Suprapubic skin (tissue), 4 donors: ENCODE measurements around the gene PLAGL2. TPM values are rescaled to one million over a fixed set of nuclear protein-coding genes. Genes with fewer than 3 reads are reported as not detected.

Experiments
- DNase-seq, 2 donors: peaks; one replicate each; pipeline ENCODE4 v3.0.0-alpha.2; 2019; ENCODE audit warnings: low spot score in 2 of 2
- H3K27ac ChIP-seq: fragments of 200-600 bp; sonication (generic); one replicate; pipeline ENCODE4 v1.5.1; 2019
- H3K27me3 ChIP-seq: fragments of 200-600 bp; sonication (generic); one replicate; pipeline ENCODE4 v1.5.1; 2019
- H3K36me3 ChIP-seq: fragments of 200-600 bp; sonication (generic); one replicate; pipeline ENCODE4 v1.5.1; 2019
- H3K4me1 ChIP-seq: fragments of 200-600 bp; sonication (generic); one replicate; pipeline ENCODE4 v1.5.1; 2019
- H3K4me3 ChIP-seq: fragments of 200-600 bp; sonication (generic); one replicate; pipeline ENCODE4 v1.5.1; 2019; ENCODE audit warnings: mild to moderate bottlenecking
- H3K9me3 ChIP-seq: fragments of 200-600 bp; sonication (generic); one replicate; pipeline ENCODE4 v1.5.1; 2019
- EP300 ChIP-seq: sonication (generic); formaldehyde crosslinking; IDR thresholded peaks from one replicate; pipeline ENCODE4 v1.6.1; 2017; ENCODE audit warnings: antibody characterized with exemption
- POLR2A ChIP-seq, 2 donors: fragments of 450-650 bp; IDR thresholded peaks; one replicate each; pipeline ENCODE4 v1.6.1; 2017; ENCODE audit warnings: antibody characterized with exemption in 2 of 2, mild to moderate bottlenecking in 2 of 2, moderate library complexity in 2 of 2
- POLR2AphosphoS5 ChIP-seq, 3 donors: sonication (generic); formaldehyde crosslinking; IDR thresholded peaks; one replicate each; pipeline ENCODE4 v1.6.1; 2017; ENCODE audit warnings: antibody characterized with exemption in 3 of 3
- WGBS: methylation state at CpG from one replicate; pipeline ENCODE4 v1.1.5; 2018; 5-methylcytosine and 5-hydroxymethylcytosine counted together
- total RNA-seq, 4 donors: library from RNA; depleted of rRNA; stranded (reverse); fragments of >200 nt; gene quantifications; one replicate each; pipeline ENCODE4 v1.1.0, GENCODE V29; 2016
- TF ChIP-seq, protein P1 (sequence below), 2 donors: fragments of 200-600 bp in 1 of 2; fragments of 450-650 bp in 1 of 2; sonication (generic) in 1 of 2; IDR thresholded peaks; one replicate each; pipeline ENCODE4 v1.5.1; 2016 to 2019; ENCODE audit warnings: antibody characterized with exemption in 2 of 2, mild to moderate bottlenecking in 1 of 2, moderate library complexity in 1 of 2

Gene PLAGL2
- total RNA-seq, 4 donors from 2014 or later, result 13.0 to 28.8 (median 20.4) TPM

- peaks cover 90% of the 10 kb centered on the region for H3K36me3 ChIP-seq
- TF ChIP-seq, protein P1, sequence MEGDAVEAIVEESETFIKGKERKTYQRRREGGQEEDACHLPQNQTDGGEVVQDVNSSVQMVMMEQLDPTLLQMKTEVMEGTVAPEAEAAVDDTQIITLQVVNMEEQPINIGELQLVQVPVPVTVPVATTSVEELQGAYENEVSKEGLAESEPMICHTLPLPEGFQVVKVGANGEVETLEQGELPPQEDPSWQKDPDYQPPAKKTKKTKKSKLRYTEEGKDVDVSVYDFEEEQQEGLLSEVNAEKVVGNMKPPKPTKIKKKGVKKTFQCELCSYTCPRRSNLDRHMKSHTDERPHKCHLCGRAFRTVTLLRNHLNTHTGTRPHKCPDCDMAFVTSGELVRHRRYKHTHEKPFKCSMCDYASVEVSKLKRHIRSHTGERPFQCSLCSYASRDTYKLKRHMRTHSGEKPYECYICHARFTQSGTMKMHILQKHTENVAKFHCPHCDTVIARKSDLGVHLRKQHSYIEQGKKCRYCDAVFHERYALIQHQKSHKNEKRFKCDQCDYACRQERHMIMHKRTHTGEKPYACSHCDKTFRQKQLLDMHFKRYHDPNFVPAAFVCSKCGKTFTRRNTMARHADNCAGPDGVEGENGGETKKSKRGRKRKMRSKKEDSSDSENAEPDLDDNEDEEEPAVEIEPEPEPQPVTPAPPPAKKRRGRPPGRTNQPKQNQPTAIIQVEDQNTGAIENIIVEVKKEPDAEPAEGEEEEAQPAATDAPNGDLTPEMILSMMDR (IDR thresholded peaks at IDR 0.05), result no peak
- TF ChIP-seq POLR2AphosphoS5 (IDR thresholded peaks at IDR 0.05) (no peak), POLR2A (IDR thresholded peaks at IDR 0.05) (no peak), EP300 (no peak)
- 87% methylated on average over 10 of the region's 10 CpGs for WGBS
These were observed 57.2 kb downstream of the PLAGL2 start for GRCh38 chr20:32150291-32150848.

DNA sequence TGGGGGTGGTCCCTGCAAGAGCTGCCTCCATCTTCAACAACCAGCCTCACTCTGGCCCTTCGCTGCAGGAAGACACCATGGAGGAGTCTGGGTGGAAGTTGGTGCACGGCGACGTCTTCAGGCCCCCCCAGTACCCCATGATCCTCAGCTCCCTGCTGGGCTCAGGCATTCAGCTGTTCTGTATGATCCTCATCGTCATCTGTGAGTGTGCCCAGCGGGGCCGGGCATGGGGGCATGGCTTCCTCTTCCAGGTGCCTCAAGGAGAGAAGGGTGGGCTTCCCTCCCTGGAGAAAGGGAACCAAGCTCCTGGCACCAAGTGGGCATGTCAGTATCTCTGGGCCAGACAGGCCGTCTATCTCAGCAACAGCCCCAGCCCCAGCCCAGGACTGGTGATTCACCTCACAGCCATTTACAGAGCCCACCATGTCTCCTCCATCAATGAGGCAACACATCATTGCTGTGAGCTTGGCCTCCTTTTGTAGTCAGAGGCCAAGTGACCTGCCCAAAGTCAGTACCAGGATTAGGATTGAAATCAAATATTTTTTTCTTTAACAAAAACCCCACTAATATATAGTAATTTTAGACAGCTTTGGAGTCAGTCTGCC, 57.9 kb downstream of the PLAGL2 start:
- Histone ChIP-seq H3K4me3 (no peak overlapping the region), H3K36me3 (peaks cover 97% of the 10 kb centered on the region), H3K27ac (no peak overlapping the region), H3K27me3 (no peaks in the 10 kb centered on the region), H3K9me3 (no peaks in the 10 kb centered on the region), H3K4me1 (peaks cover 2% of the 10 kb centered on the region)
- 83% methylated on average over 2 of the region's 8 CpGs for WGBS
- no peak for TF ChIP-seq POLR2AphosphoS5 (IDR thresholded peaks at IDR 0.05)
- no peak for TF ChIP-seq POLR2A (IDR thresholded peaks at IDR 0.05)
- no peak for TF ChIP-seq EP300
- TF ChIP-seq, protein P1 (IDR thresholded peaks at IDR 0.05), result no peak
- no peak for DNase-seq

More at GRCh38 chr20:32150291-32150848, 57.2 kb downstream of the PLAGL2 start:
- H3K4me1 ChIP-seq, result peaks cover 9% of the 10 kb centered on the region
- no peaks in the 10 kb centered on the region for H3K27me3 ChIP-seq
- H3K27ac ChIP-seq, result no peak overlapping the region
- no peaks in the 10 kb centered on the region for H3K9me3 ChIP-seq
- no peak overlapping the region for H3K4me3 ChIP-seq
- DNase-seq, result no peak

DNA sequence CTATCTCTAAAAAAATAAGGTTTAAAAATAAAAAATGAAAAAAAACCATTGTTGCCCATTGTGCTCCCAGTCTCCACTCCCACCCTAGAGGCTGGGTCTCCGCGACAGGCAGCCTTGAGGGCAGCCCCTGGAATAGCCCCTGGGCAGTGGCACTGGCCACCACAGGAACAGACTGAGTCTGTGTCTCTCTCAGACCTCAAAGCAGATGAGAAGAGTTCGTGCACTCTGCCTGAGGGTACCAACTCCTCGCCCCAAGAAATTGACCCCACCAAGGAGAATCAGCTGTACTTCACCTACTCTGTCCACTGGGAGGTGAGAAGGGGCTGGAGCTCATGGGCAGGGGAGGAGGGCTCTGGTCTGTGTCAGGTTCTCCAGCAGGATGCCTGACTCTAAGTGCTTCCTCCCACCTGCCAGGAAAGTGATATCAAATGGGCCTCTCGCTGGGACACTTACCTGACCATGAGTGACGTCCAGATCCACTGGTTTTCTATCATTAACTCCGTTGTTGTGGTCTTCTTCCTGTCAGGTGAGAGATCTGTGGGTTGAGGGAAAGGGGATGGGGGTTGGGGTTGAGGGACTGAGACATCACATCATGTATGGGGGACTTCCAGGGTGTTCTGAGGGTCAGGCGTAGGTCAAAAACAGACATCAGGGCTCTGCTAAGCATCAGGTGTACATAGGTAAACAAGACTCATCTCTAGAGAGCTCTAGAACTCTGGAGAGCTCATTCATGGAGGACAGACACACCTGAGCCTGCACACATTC, 62.5 kb downstream of the PLAGL2 start:
- Histone ChIP-seq H3K4me3 (no peak overlapping the region), H3K27ac (no peak overlapping the region), H3K27me3 (no peaks in the 10 kb centered on the region), H3K9me3 (no peaks in the 10 kb centered on the region), H3K4me1 (no peaks in the 10 kb centered on the region), H3K36me3 (peaks cover 95% of the 10 kb centered on the region)
- WGBS, result 89% methylated on average over 8 of the region's 8 CpGs
- TF ChIP-seq EP300 (no peak), POLR2AphosphoS5 (IDR thresholded peaks at IDR 0.05) (no peak), POLR2A (IDR thresholded peaks at IDR 0.05) (no peak)
- TF ChIP-seq, protein P1 (IDR thresholded peaks at IDR 0.05), result no peak
- no peak for DNase-seq

GRCh38 chr20:32142991-32143390, 64.6 kb downstream of the PLAGL2 start:
- WGBS, result 96% methylated on average over 15 of the region's 15 CpGs
- no peaks in the 10 kb centered on the region for H3K9me3 ChIP-seq
- TF ChIP-seq EP300 (no peak), POLR2A (IDR thresholded peaks at IDR 0.05) (no peak), POLR2AphosphoS5 (IDR thresholded peaks at IDR 0.05) (no peak)
- TF ChIP-seq, protein P1 (IDR thresholded peaks at IDR 0.05), result no peak
- peak in 1 of 2 donors; percentile 15 for DNase-seq
- peaks cover 97% of the 10 kb centered on the region for H3K36me3 ChIP-seq
- no peaks in the 10 kb centered on the region for H3K27me3 ChIP-seq
- H3K4me3 ChIP-seq, result no peak overlapping the region
- no peak overlapping the region for H3K27ac ChIP-seq
- no peaks in the 10 kb centered on the region for H3K4me1 ChIP-seq

Other genes starting within 250 kb of the PLAGL2 start
- gene XKR7, start 239.6 kb downstream of the PLAGL2 start, total RNA-seq, result not detected
- 1 to 10 TPM in 3 of 4 donors, under 1 TPM in 1; 0.62 to 3.4 (median 1.4) TPM for gene CCM2L, start 197.3 kb downstream of the PLAGL2 start, total RNA-seq
- 1 to 10 TPM; 5.0 to 10.0 (median 6.6) TPM for gene HCK, start 155.5 kb downstream of the PLAGL2 start, total RNA-seq
- gene TM9SF4, start 98.0 kb downstream of the PLAGL2 start, total RNA-seq, result 10 to 100 TPM; 45.5 to 54.9 (median 51.6) TPM
- gene POFUT1, start 137 bp upstream of the PLAGL2 start, total RNA-seq, result 10 to 100 TPM; 19.0 to 36.4 (median 24.1) TPM
- 10 to 100 TPM; 12.7 to 17.3 (median 14.9) TPM for gene KIF3B, start 69.9 kb upstream of the PLAGL2 start, total RNA-seq
- 100 to 1,000 TPM in 1 of 4 donors, 10 to 100 TPM in 3; 43.2 to 143 (median 71.8) TPM for gene ASXL1, start 150.6 kb upstream of the PLAGL2 start, total RNA-seq